NCI-H2196 (cell line): ENCODE measurements around the gene TSEN2.
A peak's percentile ranks its signal among the peaks of the same experiment; 100 is the strongest.

ENCODE experiments used
- DNase-seq: peaks from one replicate; lab custom pipeline; 2025; ENCODE audit not compliant: unreplicated experiment; lab: John Stamatoyannopoulos, UW

Gene TSEN2

DNA sequence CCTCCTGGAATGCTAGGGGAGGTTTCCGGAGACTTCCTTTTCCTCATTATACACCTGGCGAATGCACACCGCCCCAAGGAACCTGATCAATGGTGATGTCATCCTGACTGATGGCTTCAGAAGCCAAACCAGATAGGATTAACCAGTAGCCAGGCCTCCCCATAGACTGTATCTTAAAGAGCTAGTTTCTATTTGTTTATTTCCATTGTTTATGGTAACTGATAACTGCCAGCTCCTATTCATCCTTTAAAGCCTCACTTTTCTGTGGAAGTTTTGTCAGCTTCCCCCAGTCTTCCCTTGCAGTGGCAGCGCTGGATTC is 61.2 kb downstream of the TSEN2 start, which contains the start of gene MKRN2OS:
TSS of gene MKRN2OS (minus strand) at position 27 of the 319 bp plus-strand sequence. CDS start 35 bp downstream, outside the sequence.
- DNase-seq: peak; percentile 8

- no peak for DNase-seq
Measured at GRCh38 chr3:12549971-12550760, 65.9 kb downstream of the TSEN2 start.

- no peak for DNase-seq
Measured at GRCh38 chr3:12553921-12554391, 69.7 kb downstream of the TSEN2 start.

DNA sequence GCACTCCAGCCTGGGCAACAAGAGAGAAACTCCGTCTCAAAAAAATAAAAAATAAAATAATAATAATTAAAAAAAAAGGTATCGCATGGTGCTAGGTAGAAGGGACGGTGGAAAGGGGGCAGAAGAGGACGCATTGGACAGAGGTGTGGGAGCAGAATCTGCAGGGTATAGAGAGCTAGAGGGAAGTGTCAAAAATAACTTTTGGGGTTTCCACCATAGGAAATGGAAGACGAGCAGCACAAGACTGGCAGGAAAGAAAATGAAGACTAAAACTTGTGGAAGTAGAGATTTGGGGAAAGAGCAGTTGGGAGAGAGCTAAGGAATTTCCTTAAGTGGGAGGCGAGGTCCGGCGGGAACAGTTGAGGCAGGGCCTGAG is 72.0 kb downstream of the TSEN2 start:
- DNase-seq: no peak

- peak; percentile 73 for DNase-seq
Measured at GRCh38 chr3:12556690-12557472, 72.6 kb downstream of the TSEN2 start, which contains the start of gene MKRN2. MKRN2 (plus strand) TSS chr3:12557087; CDS start chr3:12557151, 64 bp downstream.

GRCh38 chr3:12557473-12558100 is 73.3 kb downstream of the TSEN2 start:
- no peak for DNase-seq

GRCh38 chr3:12558706-12559105 is 74.4 kb downstream of the TSEN2 start:
- DNase-seq: no peak

GRCh38 chr3:12559520-12559919 is 75.2 kb downstream of the TSEN2 start:
- DNase-seq: no peak

GRCh38 chr3:12560505-12561190 is 76.4 kb downstream of the TSEN2 start:
- no peak for DNase-seq

- DNase-seq: no peak
Measured at GRCh38 chr3:12561397-12561796, 77.1 kb downstream of the TSEN2 start.

- DNase-seq: no peak
Measured at GRCh38 chr3:12562451-12562850, 78.2 kb downstream of the TSEN2 start.

GRCh38 chr3:12566976-12567375 is 82.7 kb downstream of the TSEN2 start:
- no peak for DNase-seq

GRCh38 chr3:12568747-12569146 is 84.5 kb downstream of the TSEN2 start:
- no peak for DNase-seq

DNA sequence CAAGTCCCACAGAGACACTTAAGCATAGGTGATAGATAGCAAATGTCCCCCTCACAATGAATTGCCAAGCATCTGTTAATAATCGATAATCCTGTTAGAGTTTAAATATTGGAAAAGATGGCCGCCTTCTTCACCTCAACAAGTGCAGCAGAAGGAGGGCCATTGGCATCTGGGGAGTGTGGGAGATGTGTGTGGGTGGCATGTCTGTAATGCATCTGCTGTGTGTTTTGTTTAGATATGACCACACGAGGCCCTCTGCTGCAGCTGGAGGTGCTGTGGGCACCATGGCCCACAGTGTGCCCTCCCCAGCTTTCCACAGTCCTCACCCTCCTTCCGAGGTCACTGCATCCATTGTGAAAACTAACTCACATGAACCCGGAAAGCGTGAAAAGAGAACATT is 85.6 kb downstream of the TSEN2 start:
- DNase-seq: no peak

DNA sequence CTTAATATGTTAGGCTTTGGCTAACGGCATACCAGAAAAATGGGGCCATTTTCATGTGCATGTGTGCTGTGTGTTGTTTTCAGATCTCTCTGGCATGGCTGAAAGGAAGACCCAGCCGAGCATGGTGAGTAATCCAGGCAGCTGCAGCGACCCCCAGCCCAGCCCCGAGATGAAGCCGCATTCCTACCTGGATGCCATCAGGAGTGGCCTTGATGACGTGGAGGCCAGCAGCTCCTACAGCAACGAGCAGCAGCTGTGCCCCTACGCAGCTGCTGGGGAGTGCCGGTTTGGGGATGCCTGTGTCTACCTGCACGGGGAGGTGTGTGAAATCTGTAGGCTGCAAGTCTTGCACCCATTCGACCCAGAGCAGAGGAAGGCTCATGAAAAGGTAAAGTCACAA is 87.7 kb downstream of the TSEN2 start:
- no peak for DNase-seq

GRCh38 chr3:12574131-12574530 is 89.9 kb downstream of the TSEN2 start:
- DNase-seq: no peak

GRCh38 chr3:12574661-12575060 is 90.4 kb downstream of the TSEN2 start:
- no peak for DNase-seq

- no peak for DNase-seq
Measured at GRCh38 chr3:12577379-12577778, 93.1 kb downstream of the TSEN2 start.

- no peak for DNase-seq
Measured at GRCh38 chr3:12578742-12579141, 94.5 kb downstream of the TSEN2 start.

GRCh38 chr3:12579456-12579855 is 95.2 kb downstream of the TSEN2 start:
- DNase-seq: no peak

GRCh38 chr3:12579905-12580304 is 95.6 kb downstream of the TSEN2 start:
- no peak for DNase-seq
